SU-DHL-6 (cell line): ENCODE data around the gene ZNF804B.

Source experiments
- EZH2phosphoT487 ChIP-seq: fragments of 200-600 bp; sonication (generic), shearing (Covaris generic); conservative IDR thresholded peaks from 2 replicates; pipeline ENCODE4 v1.6.1; 2018; ENCODE audit warnings: mild to moderate bottlenecking, antibody characterized with exemption, low read length, moderate library complexity, mixed read lengths
- TF ChIP-seq, protein P1 (sequence below): fragments of 200-600 bp; sonication (generic); IDR thresholded peaks from one replicate; pipeline ENCODE4 v1.5.1; 2017; ENCODE audit warnings: antibody characterized with exemption, mild to moderate bottlenecking, low read length, moderate library complexity; ENCODE audit not compliant: insufficient read depth, poor library complexity, severe bottlenecking

DNA sequence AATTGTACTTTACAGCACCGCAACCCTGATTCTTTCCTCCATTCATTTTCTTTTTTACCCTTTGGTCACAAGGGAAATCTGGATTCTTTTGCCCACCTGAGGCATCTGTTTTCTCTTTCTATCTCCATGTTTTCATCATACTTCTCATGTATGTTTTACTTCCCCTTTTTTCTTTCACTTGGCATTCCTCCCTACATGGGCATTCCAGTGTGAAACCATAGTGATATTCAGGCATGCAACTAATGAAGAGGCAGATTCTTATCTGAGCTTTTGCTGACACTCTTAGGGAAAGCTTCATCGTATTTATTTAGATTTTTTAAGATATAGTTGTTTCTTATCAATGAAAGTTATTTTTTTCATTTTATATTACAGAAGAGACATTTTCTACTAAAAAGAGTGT lies 441.3 kb downstream of the ZNF804B start:
- TF ChIP-seq, protein P1, sequence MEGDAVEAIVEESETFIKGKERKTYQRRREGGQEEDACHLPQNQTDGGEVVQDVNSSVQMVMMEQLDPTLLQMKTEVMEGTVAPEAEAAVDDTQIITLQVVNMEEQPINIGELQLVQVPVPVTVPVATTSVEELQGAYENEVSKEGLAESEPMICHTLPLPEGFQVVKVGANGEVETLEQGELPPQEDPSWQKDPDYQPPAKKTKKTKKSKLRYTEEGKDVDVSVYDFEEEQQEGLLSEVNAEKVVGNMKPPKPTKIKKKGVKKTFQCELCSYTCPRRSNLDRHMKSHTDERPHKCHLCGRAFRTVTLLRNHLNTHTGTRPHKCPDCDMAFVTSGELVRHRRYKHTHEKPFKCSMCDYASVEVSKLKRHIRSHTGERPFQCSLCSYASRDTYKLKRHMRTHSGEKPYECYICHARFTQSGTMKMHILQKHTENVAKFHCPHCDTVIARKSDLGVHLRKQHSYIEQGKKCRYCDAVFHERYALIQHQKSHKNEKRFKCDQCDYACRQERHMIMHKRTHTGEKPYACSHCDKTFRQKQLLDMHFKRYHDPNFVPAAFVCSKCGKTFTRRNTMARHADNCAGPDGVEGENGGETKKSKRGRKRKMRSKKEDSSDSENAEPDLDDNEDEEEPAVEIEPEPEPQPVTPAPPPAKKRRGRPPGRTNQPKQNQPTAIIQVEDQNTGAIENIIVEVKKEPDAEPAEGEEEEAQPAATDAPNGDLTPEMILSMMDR = no peak
- no peak for TF ChIP-seq EZH2phosphoT487
